ENCODE results near the gene EHMT1. TPM values are rescaled to one million over a fixed set of nuclear protein-coding genes. Genes with fewer than 3 reads are reported as not detected.
A peak's percentile ranks its signal among the peaks of the same experiment; 100 is the strongest.

The EHMT1 gene
- total and polyA plus RNA-seq, 2 donors (not counting 1 experiment from before 2014, with no cell fraction given), result 101 to 394 TPM

- H3K27me3 ChIP-seq (replicated peaks in 1 of 4; ENCODE audit: control extremely low read depth in 1 of 4, control insufficient read depth in 3 of 4, insufficient read depth in 4 of 4, low read length in 3 of 4), result no peaks in the 10 kb centered on the region
- Mint-ChIP-seq H3K4me3 (peak overlapping the region; percentile 74), H3K9me3 (ENCODE audit: insufficient read depth) (no peaks in the 10 kb centered on the region), H3K27me3 (no peaks in the 10 kb centered on the region), H3K4me1 (peaks cover 61% of the 10 kb centered on the region), H3K27ac (peak overlapping the region; percentile 88)
- WGBS (ENCODE audit: insufficient coverage), result 95% methylated on average over 6 of the region's 6 CpGs
- H3K9ac ChIP-seq (ENCODE audit: low read length), result peak overlapping the region; percentile 31
- H3K4me1 ChIP-seq (ENCODE audit: control insufficient read depth in 2 of 2, insufficient read depth in 2 of 2, low read length in 2 of 2), result peaks cover 43 to 51% of the 10 kb centered on the region in 2 donors
- ATAC-seq (ENCODE audit: low read depth), result no peak
- H3K9me3 ChIP-seq (ENCODE audit: control extremely low read depth in 1 of 3, control insufficient read depth in 2 of 3, insufficient read depth in 1 of 3, low read length in 2 of 3), result no peaks in the 10 kb centered on the region
- intact Hi-C loops (cut with micrococcal nuclease), result loop anchor here (1.0 to 2.0 kb wide), 2 partner anchors 12 to 14 kb away; no protein-coding TSS in a partner anchor
- TF ChIP-seq CTCF (IDR thresholded peaks at IDR 0.05) (no peak), EZH2 (IDR thresholded peaks at IDR 0.05; ENCODE audit: borderline replicate concordance, insufficient read depth, low read depth, low read length, poor library complexity, severe bottlenecking) (no peak)
- H3K4me2 ChIP-seq (replicated peaks; ENCODE audit: low read depth, low read length, poor library complexity, severe bottlenecking), result peak overlapping the region; percentile 68
- peaks cover 12% of the 10 kb centered on the region for H4K20me1 ChIP-seq (ENCODE audit: control insufficient read depth, insufficient read depth, low read length, poor library complexity, severe bottlenecking)
- H3K27ac ChIP-seq (ENCODE audit: low read length in 2 of 2), result peak overlapping the region; percentile 67 to 72
- no peaks in the 10 kb centered on the region for H3K36me3 ChIP-seq (replicated peaks in 1 of 2; ENCODE audit: control extremely low read depth in 1 of 2, control insufficient read depth in 1 of 2, extremely low read depth in 1 of 2, insufficient read depth in 2 of 2, low read length in 1 of 2)
- peaks cover 97% of the 10 kb centered on the region for H3K79me2 ChIP-seq (ENCODE audit: control insufficient read depth, insufficient read depth, low read length)
- peak overlapping the region; percentile 24 for H2AFZ ChIP-seq (ENCODE audit: insufficient read depth, low read depth, low read length, poor library complexity, severe bottlenecking)
- CTCF ChIA-PET, result interaction anchor here (0.7 to 1.2 kb wide), 4 partner anchors 10 to 109 kb away, joined by 3 to 5 read pairs (median 3); no protein-coding TSS in a partner anchor
- peak overlapping the region in 4 of 5 experiments; percentile 2 to 48 (median 16) for H3K4me3 ChIP-seq (ENCODE audit: control extremely low read depth in 1 of 5, extremely low read depth in 1 of 5, insufficient read depth in 1 of 5, low read depth in 2 of 5, low read length in 4 of 5)
- POLR2A ChIA-PET, result no interaction called here
- no peak for DNase-seq
These were observed 72.3 kb downstream of the EHMT1 start for GRCh38 chr9:137690930-137691645.
